ENCODE measurements around the gene ABHD5.
A peak's percentile ranks its signal among the peaks of the same experiment; 100 is the strongest.
"Not testable (repeated sequence)": the region's sequence is repeated elsewhere in the genome, so short reads cannot be mapped to it uniquely, and the experiment has no call there.

Gene ABHD5

DNA sequence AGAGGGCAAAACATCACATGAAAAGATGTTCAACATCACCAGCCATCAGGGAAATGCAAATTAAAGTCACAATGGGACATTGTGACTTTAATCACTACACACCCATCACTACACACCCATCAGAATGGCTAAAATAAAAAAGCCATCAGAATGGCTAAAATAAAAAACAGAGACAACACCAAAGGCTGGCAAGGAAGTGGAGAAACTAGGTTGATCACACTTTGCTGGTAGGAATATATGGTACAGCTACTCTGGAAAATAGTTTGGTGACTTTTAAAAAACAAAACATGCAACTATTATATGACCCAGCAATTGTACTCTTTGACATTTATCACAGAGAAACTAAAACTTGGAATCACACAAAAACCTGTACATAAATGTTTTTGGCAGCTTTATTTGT, 15.1 kb upstream of the ABHD5 start:
- peaks cover 3% of the 10 kb centered on the region for H3K9me3 Mint-ChIP-seq
- peaks cover 5% of the 10 kb centered on the region for H3K27me3 Mint-ChIP-seq
- ATAC-seq = no peak
- no peak overlapping the region for H3K4me3 Mint-ChIP-seq
- DNase-seq = no peak
- no peaks in the 10 kb centered on the region for H3K36me3 Mint-ChIP-seq (ENCODE audit: low read depth)
- H3K27ac Mint-ChIP-seq = no peak overlapping the region
- H3K4me1 Mint-ChIP-seq = no peaks in the 10 kb centered on the region

DNA sequence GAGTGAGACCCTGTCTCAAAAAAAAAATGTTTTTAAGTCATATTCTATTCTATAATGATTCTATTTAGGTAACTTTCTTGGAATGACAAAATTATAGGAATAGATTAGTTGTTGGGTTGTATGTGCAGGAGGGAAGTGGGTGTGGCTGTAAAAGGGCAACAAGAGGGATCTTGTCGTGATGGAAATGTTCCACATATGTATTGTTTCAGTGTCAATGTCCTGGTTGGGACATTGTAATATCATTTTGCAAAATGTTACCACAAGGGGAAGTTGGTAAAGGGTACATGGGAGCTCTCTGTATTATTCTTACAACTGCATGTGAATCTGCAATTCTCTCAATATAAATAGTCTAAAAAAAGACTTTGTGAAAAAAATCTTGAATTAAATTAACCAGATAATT, 14.3 kb upstream of the ABHD5 start:
- Mint-ChIP-seq H3K27ac (no peak overlapping the region), H3K4me3 (no peak overlapping the region), H3K36me3 (ENCODE audit: low read depth) (no peaks in the 10 kb centered on the region), H3K9me3 (peaks cover 3% of the 10 kb centered on the region), H3K27me3 (peaks cover 5% of the 10 kb centered on the region), H3K4me1 (no peaks in the 10 kb centered on the region)
- ATAC-seq (no peak), DNase-seq (no peak)

DNA sequence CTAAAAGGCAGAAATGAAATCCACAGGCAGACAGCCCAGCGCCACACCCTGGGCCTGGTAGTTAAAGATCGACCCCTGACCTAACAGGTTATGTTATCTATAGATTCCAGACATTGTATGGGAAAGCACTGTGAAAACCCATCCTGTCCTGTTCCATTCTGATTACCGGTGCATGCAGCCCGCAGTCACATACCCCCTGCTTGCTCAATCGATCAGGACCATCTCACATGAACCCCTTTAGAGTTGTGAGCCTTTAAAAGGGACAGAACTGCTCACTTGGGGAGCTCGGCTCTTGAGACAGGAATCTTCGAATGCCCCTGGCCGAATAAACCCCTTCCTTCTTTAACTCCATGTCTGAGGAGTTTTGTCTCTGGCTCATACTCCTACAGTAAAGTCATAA, 12.4 kb upstream of the ABHD5 start:
- H3K9me3 Mint-ChIP-seq; H3K27ac Mint-ChIP-seq; H3K4me1 Mint-ChIP-seq; DNase-seq; H3K4me3 Mint-ChIP-seq; ATAC-seq; H3K27me3 Mint-ChIP-seq; H3K36me3 Mint-ChIP-seq (ENCODE audit: low read depth): not testable (repeated sequence)

DNA sequence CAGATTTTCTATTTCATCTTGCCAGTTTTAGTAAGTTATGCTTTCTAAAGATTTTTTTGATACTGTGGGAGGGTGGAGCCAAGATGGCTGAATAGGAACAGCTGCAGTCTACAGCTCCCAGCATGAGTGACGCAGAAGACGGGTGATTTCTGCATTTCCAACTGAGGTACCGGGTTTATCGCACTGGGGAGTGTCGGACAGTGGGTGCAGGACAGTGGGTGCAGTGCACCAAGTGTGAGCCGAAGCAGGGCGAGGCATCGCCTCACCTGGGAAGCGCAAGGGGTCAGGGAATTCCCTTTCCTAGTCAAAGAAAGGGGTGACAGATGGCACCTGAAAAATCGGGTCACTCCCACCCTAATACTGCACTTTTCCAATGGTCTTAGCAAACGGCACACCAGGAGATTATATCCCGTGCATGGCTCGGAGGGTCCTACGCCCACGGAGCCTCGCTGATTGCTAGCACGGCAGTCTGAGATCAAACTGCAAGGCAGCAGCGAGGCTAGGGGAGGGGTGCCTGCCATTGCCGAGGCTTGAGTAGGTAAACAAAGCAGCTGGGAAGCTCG, 11.8 kb upstream of the ABHD5 start:
- not testable (repeated sequence) for H3K36me3 Mint-ChIP-seq (ENCODE audit: low read depth); H3K9me3 Mint-ChIP-seq; H3K27ac Mint-ChIP-seq; ATAC-seq; H3K4me1 Mint-ChIP-seq; H3K27me3 Mint-ChIP-seq; DNase-seq; H3K4me3 Mint-ChIP-seq

- H3K4me1 Mint-ChIP-seq; H3K4me3 Mint-ChIP-seq; H3K27me3 Mint-ChIP-seq; DNase-seq; H3K36me3 Mint-ChIP-seq (ENCODE audit: low read depth); ATAC-seq; H3K27ac Mint-ChIP-seq; H3K9me3 Mint-ChIP-seq: not testable (repeated sequence)
These were observed 9.9 kb upstream of the ABHD5 start for GRCh38 chr3:43680857-43681256.

DNA sequence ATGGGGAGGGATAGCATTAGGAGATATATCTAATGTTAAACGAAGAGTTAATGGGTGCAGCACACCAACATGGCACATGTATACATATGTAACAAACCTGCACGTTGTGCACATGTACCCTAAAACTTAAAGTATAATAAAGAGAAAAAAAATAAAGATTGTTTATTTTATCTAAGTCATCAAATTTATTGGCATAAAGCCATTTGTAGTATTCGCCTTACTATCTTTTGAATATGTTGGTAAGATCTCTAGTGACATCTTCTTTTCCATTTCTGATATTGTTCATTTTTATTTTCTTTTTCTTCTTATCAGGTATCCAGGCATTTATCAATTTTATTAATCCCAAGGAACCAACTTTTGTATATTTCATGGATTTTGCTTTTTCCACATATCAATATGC, 5.8 kb upstream of the ABHD5 start:
- Mint-ChIP-seq H3K9me3 (no peaks in the 10 kb centered on the region), H3K27ac (no peak overlapping the region), H3K4me3 (no peak overlapping the region), H3K36me3 (ENCODE audit: low read depth) (no peaks in the 10 kb centered on the region), H3K4me1 (peaks cover 4% of the 10 kb centered on the region), H3K27me3 (no peaks in the 10 kb centered on the region)
- DNase-seq = no peak
- ATAC-seq = no peak

DNA sequence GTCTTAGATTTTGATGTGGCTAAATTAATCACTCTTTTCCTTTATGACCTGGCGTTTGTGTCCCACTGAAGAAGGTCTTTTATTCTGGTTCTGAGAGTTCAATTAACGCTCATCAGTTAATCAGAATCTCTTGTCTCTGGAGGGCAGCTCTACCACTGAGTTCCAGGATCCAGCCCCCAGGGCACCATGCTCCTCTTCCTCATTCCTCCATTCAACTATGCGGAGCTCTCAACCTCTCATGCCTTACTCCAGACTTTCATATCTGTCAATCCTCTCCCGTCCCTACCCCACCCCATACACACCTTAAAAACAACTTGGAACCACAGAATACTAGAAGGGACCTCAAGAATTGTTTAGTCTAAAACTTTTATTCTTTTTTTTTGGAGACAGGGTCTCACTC, 4.8 kb upstream of the ABHD5 start:
- peaks cover 9% of the 10 kb centered on the region for H3K4me1 Mint-ChIP-seq
- ATAC-seq (no peak), DNase-seq (no peak)
- H3K4me3 Mint-ChIP-seq = no peak overlapping the region
- H3K9me3 Mint-ChIP-seq = no peaks in the 10 kb centered on the region
- H3K27me3 Mint-ChIP-seq = peaks cover 4% of the 10 kb centered on the region
- peaks cover 2% of the 10 kb centered on the region for H3K36me3 Mint-ChIP-seq (ENCODE audit: low read depth)
- H3K27ac Mint-ChIP-seq = no peak overlapping the region

DNA sequence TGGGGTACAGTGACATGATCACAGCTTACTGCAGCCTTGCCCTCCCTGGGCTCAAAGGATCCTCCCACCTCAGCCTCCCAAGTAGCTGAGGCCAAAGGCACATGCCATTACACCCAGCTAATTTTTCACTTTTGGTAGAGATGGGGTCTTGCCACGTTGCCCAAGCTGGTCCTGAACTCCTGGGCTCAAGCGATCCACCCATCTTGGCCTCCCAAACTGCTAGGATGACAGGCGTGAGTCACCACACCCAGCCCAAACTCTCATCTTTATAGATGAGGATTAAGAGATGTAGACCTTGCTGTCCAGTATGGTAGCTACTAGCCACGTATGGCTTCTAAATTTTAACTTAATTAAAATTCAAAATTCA, 4.4 kb upstream of the ABHD5 start:
- Mint-ChIP-seq H3K27me3 (peaks cover 4% of the 10 kb centered on the region), H3K9me3 (no peaks in the 10 kb centered on the region), H3K27ac (no peak overlapping the region), H3K36me3 (ENCODE audit: low read depth) (peaks cover 2% of the 10 kb centered on the region), H3K4me1 (peaks cover 9% of the 10 kb centered on the region), H3K4me3 (no peak overlapping the region)
- no peak for ATAC-seq
- DNase-seq = no peak

- DNase-seq = no peak
- H3K27me3 Mint-ChIP-seq = peaks cover 4% of the 10 kb centered on the region
- H3K4me3 Mint-ChIP-seq = no peak overlapping the region
- peaks cover 13% of the 10 kb centered on the region for H3K4me1 Mint-ChIP-seq
- no peaks in the 10 kb centered on the region for H3K9me3 Mint-ChIP-seq
- H3K36me3 Mint-ChIP-seq (ENCODE audit: low read depth) = peaks cover 2% of the 10 kb centered on the region
- H3K27ac Mint-ChIP-seq = no peak overlapping the region
- no peak for ATAC-seq
These were observed 3.8 kb upstream of the ABHD5 start for GRCh38 chr3:43686700-43687498.

DNA sequence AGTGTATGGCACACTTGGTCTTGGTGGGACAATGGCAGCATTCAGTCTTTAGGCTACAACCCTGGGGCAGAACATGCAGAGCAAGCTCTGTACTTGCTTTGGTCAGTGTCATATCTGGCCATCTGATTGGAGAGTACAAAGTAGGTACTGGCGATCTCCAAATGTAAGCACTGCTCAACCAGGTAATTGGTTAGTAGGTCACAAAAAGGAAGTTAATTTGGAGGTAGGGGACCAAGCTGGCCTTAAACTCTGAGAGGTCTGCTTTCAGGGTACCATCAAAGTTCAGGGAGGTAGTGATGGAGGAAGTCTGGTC, 3.3 kb upstream of the ABHD5 start:
- Mint-ChIP-seq H3K9me3 (no peaks in the 10 kb centered on the region), H3K27ac (no peak overlapping the region), H3K4me3 (no peak overlapping the region), H3K27me3 (peaks cover 4% of the 10 kb centered on the region), H3K4me1 (peaks cover 19% of the 10 kb centered on the region), H3K36me3 (ENCODE audit: low read depth) (peaks cover 2% of the 10 kb centered on the region)
- DNase-seq = no peak
- ATAC-seq = no peak

- H3K4me1 Mint-ChIP-seq = peaks cover 23% of the 10 kb centered on the region
These were observed 2.5 kb upstream of the ABHD5 start for GRCh38 chr3:43688245-43688650.

GRCh38 chr3:43689166-43689565, 1.6 kb upstream of the ABHD5 start:
- no peak overlapping the region for H3K4me3 Mint-ChIP-seq
- no peak overlapping the region for H3K27ac Mint-ChIP-seq
- peaks cover 2% of the 10 kb centered on the region for H3K36me3 Mint-ChIP-seq (ENCODE audit: low read depth)
- H3K27me3 Mint-ChIP-seq = peaks cover 4% of the 10 kb centered on the region
- DNase-seq = no peak
- H3K4me1 Mint-ChIP-seq = peaks cover 28% of the 10 kb centered on the region
- H3K9me3 Mint-ChIP-seq = no peaks in the 10 kb centered on the region
- ATAC-seq = no peak

More at GRCh38 chr3:43688245-43688650, 2.5 kb upstream of the ABHD5 start:
- no peak for ATAC-seq
- Mint-ChIP-seq H3K9me3 (no peaks in the 10 kb centered on the region), H3K36me3 (ENCODE audit: low read depth) (peaks cover 2% of the 10 kb centered on the region), H3K27ac (no peak overlapping the region), H3K27me3 (peaks cover 4% of the 10 kb centered on the region), H3K4me3 (no peak overlapping the region)
- DNase-seq = no peak

- H3K4me3 Mint-ChIP-seq = peak overlapping the region; percentile 80
- DNase-seq = no peak
- H3K36me3 Mint-ChIP-seq (ENCODE audit: low read depth) = peaks cover 2% of the 10 kb centered on the region
- H3K27ac Mint-ChIP-seq = peak overlapping the region; percentile 67
- H3K9me3 Mint-ChIP-seq = no peaks in the 10 kb centered on the region
- H3K4me1 Mint-ChIP-seq = peaks cover 28% of the 10 kb centered on the region
- ATAC-seq = no peak
- peaks cover 4% of the 10 kb centered on the region for H3K27me3 Mint-ChIP-seq
These were observed 855 bp upstream of the ABHD5 start for GRCh38 chr3:43689766-43690399.

DNA sequence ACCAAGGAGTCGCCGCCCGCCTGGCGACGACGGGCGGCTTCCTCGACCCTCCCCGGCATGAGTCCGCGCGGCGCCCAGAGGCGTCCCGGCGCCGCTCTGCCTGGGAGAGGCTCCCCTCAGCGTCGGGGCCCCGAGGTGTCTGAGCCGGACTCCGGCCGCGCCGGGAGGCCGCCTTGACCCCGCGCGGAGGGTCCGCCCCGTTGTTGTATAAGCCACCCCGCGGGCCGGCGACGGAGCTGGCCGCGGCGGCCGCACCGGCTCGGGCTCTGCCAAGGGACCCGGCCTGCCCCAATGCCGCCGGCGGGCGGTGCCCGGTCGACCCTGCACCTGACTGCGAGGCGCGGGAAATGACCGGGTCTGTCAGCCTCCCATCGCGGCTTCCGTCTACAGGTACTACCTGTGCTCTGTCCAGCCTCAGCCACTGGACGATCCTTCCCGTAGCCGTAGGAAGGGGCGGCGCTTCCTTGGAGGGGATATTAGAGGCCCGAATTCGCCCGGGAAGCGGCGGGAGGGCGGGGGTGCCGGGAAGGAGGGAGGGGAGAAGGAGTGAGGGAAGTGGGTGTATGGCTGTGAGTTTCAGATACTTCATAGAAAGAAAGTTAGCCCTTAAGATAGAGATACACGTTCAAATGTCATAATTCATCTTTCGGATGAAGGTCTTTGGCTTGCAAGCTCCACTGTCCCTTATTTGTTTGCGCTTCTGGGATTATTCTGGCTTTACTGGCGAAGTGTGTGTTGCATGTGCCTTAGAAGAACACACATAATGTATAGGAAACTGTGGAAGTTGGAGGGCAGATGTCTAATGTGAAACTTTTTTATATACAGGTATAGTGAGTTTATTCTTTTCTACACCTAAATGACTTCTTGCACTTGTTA, 620 bp downstream of the ABHD5 start:
- peak overlapping the region; percentile 84 for H3K4me3 Mint-ChIP-seq
- peak; percentile 52 for DNase-seq
- peaks cover 2% of the 10 kb centered on the region for H3K36me3 Mint-ChIP-seq (ENCODE audit: low read depth)
- peak overlapping the region; percentile 68 for H3K27ac Mint-ChIP-seq
- no peaks in the 10 kb centered on the region for H3K9me3 Mint-ChIP-seq
- peak; percentile 42 for ATAC-seq
- H3K4me1 Mint-ChIP-seq = peaks cover 32% of the 10 kb centered on the region
- H3K27me3 Mint-ChIP-seq = peaks cover 4% of the 10 kb centered on the region
